Thoracic aorta endothelial cell (primary cell): Measurements from ENCODE around the gene ZNF846. TPM values are rescaled to one million over a fixed set of nuclear protein-coding genes. Genes with fewer than 3 reads are reported as not detected.

ENCODE experiments used
- total RNA-seq: library from RNA; depleted of rRNA; stranded (reverse); fragments of >200 nt; gene quantifications from 2 replicates; pipeline ENCODE4 v1.2.3, GENCODE V29; 2012

Gene ZNF846
- total RNA-seq, result 5.5 and 9.2 TPM in 2 replicates

DNA sequence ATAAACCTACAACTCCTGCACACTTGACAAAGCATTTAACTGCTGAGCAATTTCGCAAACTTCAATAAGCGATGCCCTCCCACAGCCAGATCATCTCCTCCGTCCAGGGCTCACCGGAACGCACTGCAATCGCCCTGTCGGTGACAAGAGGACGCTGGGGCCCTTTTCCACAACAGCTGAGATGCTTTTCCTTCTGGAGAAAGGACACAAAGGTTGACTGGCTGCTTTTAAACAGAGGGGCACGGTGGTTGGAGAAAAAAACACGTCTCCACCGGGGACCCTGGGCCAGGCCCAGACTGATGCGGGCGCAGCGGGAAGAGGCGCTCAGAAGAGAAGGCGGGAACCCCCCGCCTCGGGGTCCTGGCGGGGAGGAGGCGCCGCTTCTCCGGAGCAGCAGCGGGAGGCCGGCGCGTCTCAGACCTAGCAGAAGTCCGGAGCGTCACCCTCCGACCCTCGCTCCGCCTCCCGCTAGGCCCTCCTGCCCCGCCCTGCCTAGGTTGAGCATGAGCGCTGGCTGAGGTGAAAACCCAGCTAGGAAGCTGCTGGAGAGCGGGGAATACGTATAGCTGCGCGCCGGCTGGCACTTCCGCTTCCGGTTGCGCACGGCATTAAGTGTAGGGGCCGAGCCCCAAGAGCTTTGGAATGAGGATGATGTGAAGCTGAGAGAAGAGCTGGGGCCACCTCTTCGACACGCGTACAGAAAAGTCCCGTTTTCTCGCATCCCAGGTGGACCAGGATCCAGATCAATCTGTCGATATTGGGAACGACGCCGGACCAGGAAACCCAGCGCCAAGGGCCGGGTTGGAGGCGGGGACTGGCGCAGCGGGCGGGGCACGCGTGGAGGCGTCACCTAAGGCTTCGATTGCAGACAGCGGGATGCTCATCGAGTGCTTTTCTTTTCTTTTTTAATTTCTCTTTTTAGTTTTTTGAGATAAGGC lies at the start of gene ZNF846:
TSS of gene ZNF846 (minus strand) at position 564 of the 938 bp plus-strand sequence. CDS start 3,788 bp downstream, outside the sequence.

Other genes starting within 250 kb of the ZNF846 start
- 22.9 and 24.5 TPM in 2 replicates for gene ZNF426, start 230.1 kb downstream of the ZNF846 start, total RNA-seq
- gene ZNF121, start 184.2 kb downstream of the ZNF846 start, total RNA-seq, result 45.3 and 47.1 TPM in 2 replicates
- 24.4 and 43.4 TPM in 2 replicates for gene ZNF561, start 147.5 kb downstream of the ZNF846 start, total RNA-seq
- 33.0 and 40.6 TPM in 2 replicates for gene ZNF562, start 93.6 kb downstream of the ZNF846 start, total RNA-seq
- 16.4 and 16.5 TPM in 2 replicates for gene FBXL12, start 50.3 kb upstream of the ZNF846 start, total RNA-seq
- gene UBL5, start 59.2 kb upstream of the ZNF846 start, total RNA-seq, result 230 and 236 TPM in 2 replicates
- 57.7 and 70.8 TPM in 2 replicates for gene PIN1, start 66.6 kb upstream of the ZNF846 start, total RNA-seq
- 0.14 and 0.53 TPM in 2 replicates for gene OLFM2, start 167.8 kb upstream of the ZNF846 start, total RNA-seq
- gene COL5A3, start 241.8 kb upstream of the ZNF846 start, total RNA-seq, result under 0.01 TPM in 1 of 2 replicates, not detected in the other
- gene RDH8, start 244.7 kb upstream of the ZNF846 start, total RNA-seq, result not detected in 2 replicates